SK-N-SH (cell line): ENCODE data around the gene DUSP10. TPM values are rescaled to one million over a fixed set of nuclear protein-coding genes. Genes with fewer than 3 reads are reported as not detected.

Experiments
- CTCF ChIA-PET: fragments of 300-600, 350-600 bp; formaldehyde crosslinking; extraction: SDS; loops from one replicate; lab custom pipeline; 2021; lab: Yijun Ruan, JAX
- POLR2A ChIA-PET: fragments of 350-600 bp; sonication (Branson Sonifier 250); formaldehyde crosslinking; extraction: SDS; loops from one replicate; lab custom pipeline; 2020; ENCODE audit warnings: antibody characterized with exemption, inconsistent platforms; lab: Yijun Ruan, JAX
- DNase-seq: peaks from one replicate; pipeline ENCODE4 v3.0.0; 2012
- H2AFZ ChIP-seq: fragments of 200-600 bp; sonication (generic); 2 replicates; pipeline ENCODE4 v1.8.1; 2016; ENCODE audit warnings: antibody characterized with exemption, mild to moderate bottlenecking, low read depth
- H3F3A ChIP-seq: fragments of 200-600 bp; sonication (generic); replicated peaks from 2 replicates; pipeline ENCODE3; 2016; ENCODE audit warnings: antibody characterized with exemption, mild to moderate bottlenecking; ENCODE audit not compliant: insufficient read depth
- H3K27ac ChIP-seq, 2 experiments: fragments of 200-500 bp in 1 of 2; fragments of 200-600 bp in 1 of 2; sonication (Bioruptor generic) in 1 of 2; sonication (generic), shearing (Covaris generic) in 1 of 2; 2 replicates each; pipeline versions ENCODE4 v1.5.1 to v1.6.1; 2014 to 2016; ENCODE audit warnings: low read depth in 2 of 2, inconsistent platforms in 1 of 2, low read length in 1 of 2, mild to moderate bottlenecking in 1 of 2, mixed read lengths in 1 of 2
- H3K27me3 ChIP-seq: fragments of 200-600 bp; sonication (generic), shearing (Covaris generic); 2 replicates; pipeline ENCODE4 v1.6.1; 2016; ENCODE audit warnings: mixed run types; ENCODE audit not compliant: insufficient read depth
- H3K36me3 ChIP-seq, 2 experiments: fragments of 200-500 bp in 1 of 2; fragments of 200-600 bp in 1 of 2; sonication (Bioruptor generic) in 1 of 2; sonication (generic) in 1 of 2; replicated peaks in 1 of 2; 2 replicates each; pipeline versions ENCODE3 to v1.5.1; 2014 to 2016; ENCODE audit warnings: low read length in 1 of 2, mild to moderate bottlenecking in 1 of 2; ENCODE audit not compliant: insufficient read depth in 2 of 2, control insufficient read depth in 1 of 2
- H3K4me1 ChIP-seq, 2 experiments: fragments of 200-500 bp in 1 of 2; fragments of 200-600 bp in 1 of 2; sonication (Bioruptor generic) in 1 of 2; sonication (generic), shearing (Covaris generic) in 1 of 2; 2 replicates each; pipeline versions ENCODE4 v1.5.1 to v1.6.1; 2014 to 2016; ENCODE audit warnings: low read depth in 1 of 2, low read length in 1 of 2, mixed run types in 1 of 2; ENCODE audit not compliant: insufficient read depth in 2 of 2, control insufficient read depth in 1 of 2
- H3K4me2 ChIP-seq: fragments of 200-600 bp; sonication (generic), shearing (Covaris generic); 2 replicates; pipeline ENCODE4 v1.6.1; 2017; ENCODE audit warnings: mixed run types
- H3K4me3 ChIP-seq, 2 experiments: fragments of 200-500 bp in 1 of 2; fragments of 200-600 bp in 1 of 2; sonication (Bioruptor generic) in 1 of 2; sonication (generic), shearing (Covaris generic) in 1 of 2; 2 replicates each; pipeline versions ENCODE4 v1.5.1 to v1.8.1; 2014 to 2016; ENCODE audit warnings: low read depth in 2 of 2, inconsistent platforms in 1 of 2, low read length in 1 of 2, mild to moderate bottlenecking in 1 of 2, mixed read lengths in 1 of 2, moderate library complexity in 1 of 2
- H3K79me2 ChIP-seq: fragments of 200-600 bp; sonication (generic); 2 replicates; pipeline ENCODE4 v1.8.1; 2017; ENCODE audit warnings: mild to moderate bottlenecking; ENCODE audit not compliant: insufficient read depth
- H3K9ac ChIP-seq: fragments of 200-600 bp; sonication (generic); 2 replicates; pipeline ENCODE4 v1.6.1; 2017; ENCODE audit warnings: mixed run types
- H3K9me2 ChIP-seq: fragments of 200-600 bp; sonication (generic); 2 replicates; pipeline ENCODE4 v1.6.1; 2017; ENCODE audit warnings: mixed run types
- H3K9me3 ChIP-seq: fragments of 200-600 bp; sonication (generic); 2 replicates; pipeline ENCODE4 v1.6.1; 2017; ENCODE audit warnings: mixed run types, mild to moderate bottlenecking, moderate library complexity
- H4K20me1 ChIP-seq: fragments of 200-600 bp; sonication (generic); 2 replicates; pipeline ENCODE4 v1.6.1; 2017; ENCODE audit warnings: mild to moderate bottlenecking, mixed run types; ENCODE audit not compliant: insufficient read depth
- CHD2 ChIP-seq: fragments of 150-350 bp; IDR thresholded peaks from 2 replicates; pipeline ENCODE4 v1.6.1; 2018; ENCODE audit warnings: low read length; ENCODE audit not compliant: partially characterized antibody
- ELF1 ChIP-seq: IDR thresholded peaks from 2 replicates; pipeline ENCODE4 v1.4.0; 2012
- EP300 ChIP-seq, 2 experiments: IDR thresholded peaks; 2 replicates each; pipeline versions ENCODE4 v1.4.0 to v1.6.1; 2012; ENCODE audit warnings: borderline replicate concordance in 1 of 2, low read depth in 1 of 2, low read length in 1 of 2
- EZH2phosphoT487 ChIP-seq: fragments of 200-600 bp; sonication (generic); IDR thresholded peaks from 2 replicates; pipeline ENCODE4 v1.6.1; 2017; ENCODE audit warnings: low read depth, mixed run types, mild to moderate bottlenecking, antibody characterized with exemption, moderate library complexity, borderline replicate concordance
- FOSL2 ChIP-seq: IDR thresholded peaks from 2 replicates; pipeline ENCODE4 v1.4.0; 2012; ENCODE audit warnings: low read depth, mild to moderate bottlenecking, moderate library complexity, borderline replicate concordance
- GABPA ChIP-seq: IDR thresholded peaks from 2 replicates; pipeline ENCODE4 v1.4.0; 2012; ENCODE audit warnings: low read depth, mild to moderate bottlenecking
- GATA2 ChIP-seq: sonication (generic); formaldehyde crosslinking; IDR thresholded peaks from 2 replicates; pipeline ENCODE4 v1.5.0; 2020; ENCODE audit warnings: mild to moderate bottlenecking, missing genetic modification reagents
- MXI1 ChIP-seq: IDR thresholded peaks from 2 replicates; pipeline ENCODE4 v1.6.1; 2012; ENCODE audit warnings: mild to moderate bottlenecking, low read depth, low read length, improper control_type of control experiment
- NFIC ChIP-seq: IDR thresholded peaks from 2 replicates; pipeline ENCODE4 v1.4.0; 2012; ENCODE audit warnings: borderline replicate concordance
- NRF1 ChIP-seq: IDR thresholded peaks from 2 replicates; pipeline ENCODE4 v1.6.1; 2012; ENCODE audit warnings: low read depth, mild to moderate bottlenecking, low read length
- POLR2AphosphoS5 ChIP-seq: IDR thresholded peaks from 2 replicates; pipeline ENCODE4 v1.6.1; 2012; ENCODE audit warnings: low read depth, low read length
- RAD21 ChIP-seq: IDR thresholded peaks from 2 replicates; pipeline ENCODE4 v1.6.1; 2012; ENCODE audit warnings: mild to moderate bottlenecking, low read length
- RCOR1 ChIP-seq: fragments of 150-350 bp; IDR thresholded peaks from 2 replicates; pipeline ENCODE4 v1.6.1; 2017; ENCODE audit warnings: antibody characterized with exemption, low read length
- RFX5 ChIP-seq: IDR thresholded peaks from 2 replicates; pipeline ENCODE4 v1.6.1; 2012; ENCODE audit warnings: mild to moderate bottlenecking, improper control_type of control experiment, low read length
- SMC3 ChIP-seq: IDR thresholded peaks from 2 replicates; pipeline ENCODE4 v1.6.1; 2012; ENCODE audit warnings: low read depth, low read length, improper control_type of control experiment
- TEAD4 ChIP-seq: IDR thresholded peaks from 2 replicates; pipeline ENCODE4 v1.4.0; 2012; ENCODE audit warnings: mild to moderate bottlenecking, borderline replicate concordance; ENCODE audit not compliant: insufficient read depth
- USF1 ChIP-seq: IDR thresholded peaks from 2 replicates; pipeline ENCODE4 v1.4.0; 2012; ENCODE audit warnings: low read depth, borderline replicate concordance
- YY1 ChIP-seq: IDR thresholded peaks from 2 replicates; pipeline ENCODE4 v1.4.0; 2012; ENCODE audit warnings: low read depth, mild to moderate bottlenecking
- WGBS: methylation state at CpG from one replicate; pipeline ENCODE4 v1.1.6; 2017; ENCODE audit warnings: low lambda C conversion rate; 5-methylcytosine and 5-hydroxymethylcytosine counted together
- polyA plus RNA-seq, 3 experiments: library from polyadenylated mRNA; depleted of rRNA; stranded (reverse); fragments of >200 nt; gene quantifications; 2 replicates each; pipeline ENCODE4 v1.2.3, GENCODE V29; 2012
- TF ChIP-seq, protein P1 (sequence below): IDR thresholded peaks from 2 replicates; pipeline ENCODE4 v1.4.0; 2012; ENCODE audit warnings: low read depth, borderline replicate concordance
- TF ChIP-seq, protein P2 (sequence below): IDR thresholded peaks from 2 replicates; pipeline ENCODE4 v1.6.1; 2012; ENCODE audit warnings: mild to moderate bottlenecking, low read depth, low read length, moderate library complexity

Gene DUSP10
- polyA plus RNA-seq, 1 of the 3 experiments (the other 2 are of a cell fraction): 6.4 TPM

GRCh38 chr1:221776495-221777301 is 34.8 kb upstream of the DUSP10 start:
- Histone ChIP-seq H3K4me3 (no peak overlapping the region), H4K20me1 (no peaks in the 10 kb centered on the region), H3K36me3 (no peaks in the 10 kb centered on the region), H3K9me2 (no peaks in the 10 kb centered on the region), H3K4me2 (no peak overlapping the region), H3K9me3 (no peaks in the 10 kb centered on the region), H3K79me2 (no peaks in the 10 kb centered on the region), H3K4me1 (peaks cover 0 to 4% of the 10 kb centered on the region in 2 experiments; a peak in 1 of 4 replicates), H3F3A (no peaks in the 10 kb centered on the region), H2AFZ (no peak overlapping the region), H3K9ac (no peak overlapping the region), H3K27ac (no peak overlapping the region), H3K27me3 (no peaks in the 10 kb centered on the region)
- TF ChIP-seq, protein P1, sequence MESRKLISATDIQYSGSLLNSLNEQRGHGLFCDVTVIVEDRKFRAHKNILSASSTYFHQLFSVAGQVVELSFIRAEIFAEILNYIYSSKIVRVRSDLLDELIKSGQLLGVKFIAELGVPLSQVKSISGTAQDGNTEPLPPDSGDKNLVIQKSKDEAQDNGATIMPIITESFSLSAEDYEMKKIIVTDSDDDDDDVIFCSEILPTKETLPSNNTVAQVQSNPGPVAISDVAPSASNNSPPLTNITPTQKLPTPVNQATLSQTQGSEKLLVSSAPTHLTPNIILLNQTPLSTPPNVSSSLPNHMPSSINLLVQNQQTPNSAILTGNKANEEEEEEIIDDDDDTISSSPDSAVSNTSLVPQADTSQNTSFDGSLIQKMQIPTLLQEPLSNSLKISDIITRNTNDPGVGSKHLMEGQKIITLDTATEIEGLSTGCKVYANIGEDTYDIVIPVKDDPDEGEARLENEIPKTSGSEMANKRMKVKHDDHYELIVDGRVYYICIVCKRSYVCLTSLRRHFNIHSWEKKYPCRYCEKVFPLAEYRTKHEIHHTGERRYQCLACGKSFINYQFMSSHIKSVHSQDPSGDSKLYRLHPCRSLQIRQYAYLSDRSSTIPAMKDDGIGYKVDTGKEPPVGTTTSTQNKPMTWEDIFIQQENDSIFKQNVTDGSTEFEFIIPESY: no peak
- TF ChIP-seq NFIC (no peak), EP300 (IDR thresholded peaks at IDR 0.05; ENCODE audit: borderline replicate concordance in 1 of 2, low read depth in 1 of 2, low read length in 1 of 2) (no peak), EZH2phosphoT487 (no peak), POLR2AphosphoS5 (no peak), NRF1 (no peak), SMC3 (no peak), TEAD4 (no peak)
- TF ChIP-seq, protein P2, sequence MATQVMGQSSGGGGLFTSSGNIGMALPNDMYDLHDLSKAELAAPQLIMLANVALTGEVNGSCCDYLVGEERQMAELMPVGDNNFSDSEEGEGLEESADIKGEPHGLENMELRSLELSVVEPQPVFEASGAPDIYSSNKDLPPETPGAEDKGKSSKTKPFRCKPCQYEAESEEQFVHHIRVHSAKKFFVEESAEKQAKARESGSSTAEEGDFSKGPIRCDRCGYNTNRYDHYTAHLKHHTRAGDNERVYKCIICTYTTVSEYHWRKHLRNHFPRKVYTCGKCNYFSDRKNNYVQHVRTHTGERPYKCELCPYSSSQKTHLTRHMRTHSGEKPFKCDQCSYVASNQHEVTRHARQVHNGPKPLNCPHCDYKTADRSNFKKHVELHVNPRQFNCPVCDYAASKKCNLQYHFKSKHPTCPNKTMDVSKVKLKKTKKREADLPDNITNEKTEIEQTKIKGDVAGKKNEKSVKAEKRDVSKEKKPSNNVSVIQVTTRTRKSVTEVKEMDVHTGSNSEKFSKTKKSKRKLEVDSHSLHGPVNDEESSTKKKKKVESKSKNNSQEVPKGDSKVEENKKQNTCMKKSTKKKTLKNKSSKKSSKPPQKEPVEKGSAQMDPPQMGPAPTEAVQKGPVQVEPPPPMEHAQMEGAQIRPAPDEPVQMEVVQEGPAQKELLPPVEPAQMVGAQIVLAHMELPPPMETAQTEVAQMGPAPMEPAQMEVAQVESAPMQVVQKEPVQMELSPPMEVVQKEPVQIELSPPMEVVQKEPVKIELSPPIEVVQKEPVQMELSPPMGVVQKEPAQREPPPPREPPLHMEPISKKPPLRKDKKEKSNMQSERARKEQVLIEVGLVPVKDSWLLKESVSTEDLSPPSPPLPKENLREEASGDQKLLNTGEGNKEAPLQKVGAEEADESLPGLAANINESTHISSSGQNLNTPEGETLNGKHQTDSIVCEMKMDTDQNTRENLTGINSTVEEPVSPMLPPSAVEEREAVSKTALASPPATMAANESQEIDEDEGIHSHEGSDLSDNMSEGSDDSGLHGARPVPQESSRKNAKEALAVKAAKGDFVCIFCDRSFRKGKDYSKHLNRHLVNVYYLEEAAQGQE: no peak
- 58% methylated on average over 5 of the region's 5 CpGs for WGBS
- POLR2A ChIA-PET: no interaction called here
- DNase-seq: no peak
- CTCF ChIA-PET: no interaction called here

DNA sequence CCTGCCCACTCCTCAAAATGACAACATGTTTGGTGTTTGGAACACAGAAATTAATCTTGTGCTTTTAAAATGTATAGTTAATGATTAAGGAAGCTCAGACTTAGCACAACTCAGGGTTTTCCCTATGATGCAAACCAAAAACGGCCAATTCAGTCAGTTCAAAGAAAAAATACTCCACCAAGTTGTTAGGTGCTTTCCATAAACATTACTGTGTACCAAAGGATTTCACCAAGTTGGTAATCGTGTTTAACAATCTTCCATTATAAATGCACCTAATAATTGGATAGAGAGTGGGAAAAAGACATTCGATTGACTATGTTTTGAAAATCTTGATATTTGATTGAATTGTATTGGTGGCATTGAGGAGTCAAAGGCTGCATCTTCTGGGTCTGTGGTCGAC is 33.3 kb upstream of the DUSP10 start:
- H3K9me3 ChIP-seq: no peaks in the 10 kb centered on the region
- no peak overlapping the region for H3K27ac ChIP-seq
- no peaks in the 10 kb centered on the region for H3K36me3 ChIP-seq
- H3K79me2 ChIP-seq: no peaks in the 10 kb centered on the region
- no peak overlapping the region for H3K4me3 ChIP-seq
- no peak overlapping the region for H3K9ac ChIP-seq
- DNase-seq: no peak
- WGBS: 62% methylated on average over 4 of the region's 4 CpGs
- H2AFZ ChIP-seq: no peak overlapping the region
- H4K20me1 ChIP-seq: no peaks in the 10 kb centered on the region
- H3K9me2 ChIP-seq: no peaks in the 10 kb centered on the region
- ChIA-PET POLR2A (no interaction called here), CTCF (no interaction called here)
- H3K27me3 ChIP-seq: no peaks in the 10 kb centered on the region
- H3K4me1 ChIP-seq: peaks cover 0 to 4% of the 10 kb centered on the region in 2 experiments; a peak in 1 of 4 replicates
- H3K4me2 ChIP-seq: no peak overlapping the region
- H3F3A ChIP-seq: no peaks in the 10 kb centered on the region
- TF ChIP-seq EP300 (IDR thresholded peaks at IDR 0.05; ENCODE audit: borderline replicate concordance in 1 of 2, low read depth in 1 of 2, low read length in 1 of 2) (no peak), RCOR1 (no peak), CHD2 (no peak), USF1 (no peak), RAD21 (no peak), MXI1 (no peak), POLR2AphosphoS5 (no peak), ELF1 (no peak), YY1 (no peak), FOSL2 (no peak), RFX5 (no peak), GATA2 (CRISPR knock-in tag) (no peak), GABPA (no peak)
